WTC11 (cell line): ENCODE measurements around the gene RFTN2. TPM values are rescaled to one million over a fixed set of nuclear protein-coding genes. Genes with fewer than 3 reads are reported as not detected.

ENCODE experiments used
- ATAC-seq: fragments of 200-7000 bp; cut with Tn5 transposase; 2 replicates; pipeline ENCODE4 v1.10.0; 2021; ENCODE audit warnings: mild to moderate bottlenecking, moderate library complexity
- CTCF ChIA-PET: fragments of 300-600 bp; sonication (Branson Sonifier 250); formaldehyde crosslinking; loops from one replicate; lab custom pipeline; 2021; ENCODE audit warnings: antibody characterized with exemption; lab: Charles Lee
- POLR2A ChIA-PET: fragments of 350-600 bp; sonication (Branson Sonifier 250); formaldehyde crosslinking; loops from one replicate; lab custom pipeline; 2021; ENCODE audit warnings: antibody characterized with exemption; lab: Charles Lee
- DNase-seq: peaks from one replicate; pipeline ENCODE4 v3.0.0; 2021; ENCODE audit warnings: low spot score
- H3K27ac Mint-ChIP-seq: 2 replicates; pipeline ENCODE4 v1.8.0; 2021; ENCODE audit warnings: mixed read lengths
- H3K27me3 Mint-ChIP-seq: 2 replicates; pipeline ENCODE4 v1.8.0; 2021; ENCODE audit warnings: low read depth, mild to moderate bottlenecking, moderate library complexity, mixed read lengths
- H3K36me3 Mint-ChIP-seq: 2 replicates; pipeline ENCODE4 v1.8.0; 2021; ENCODE audit warnings: mixed read lengths
- H3K4me1 Mint-ChIP-seq: 2 replicates; pipeline ENCODE4 v1.8.0; 2022; ENCODE audit warnings: mixed read lengths
- H3K4me3 Mint-ChIP-seq: 2 replicates; pipeline ENCODE4 v1.8.0; 2021; ENCODE audit warnings: mild to moderate bottlenecking, moderate library complexity, mixed read lengths
- H3K9me3 Mint-ChIP-seq: 2 replicates; pipeline ENCODE4 v1.8.0; 2021; ENCODE audit warnings: mixed read lengths
- CBFB ChIP-seq: sonication (generic); formaldehyde crosslinking; IDR thresholded peaks from 2 replicates; pipeline ENCODE4 v1.8.1; 2022; ENCODE audit warnings: mild to moderate bottlenecking, low read depth, missing genetic modification reagents
- CREB1 ChIP-seq: sonication (generic); formaldehyde crosslinking; IDR thresholded peaks from 2 replicates; pipeline ENCODE4 v1.8.0; 2023; ENCODE audit warnings: mild to moderate bottlenecking, missing genetic modification reagents
- ESRRA ChIP-seq: sonication (generic); formaldehyde crosslinking; IDR thresholded peaks from 2 replicates; pipeline ENCODE4 v1.8.1; 2022; ENCODE audit warnings: mild to moderate bottlenecking, missing genetic modification reagents, borderline replicate concordance
- MYBL2 ChIP-seq: sonication (generic); formaldehyde crosslinking; IDR thresholded peaks from 2 replicates; pipeline ENCODE4 v1.8.1; 2023; ENCODE audit warnings: mild to moderate bottlenecking, moderate library complexity, missing genetic modification reagents
- ZNF317 ChIP-seq: sonication (generic); formaldehyde crosslinking; IDR thresholded peaks from 2 replicates; pipeline ENCODE4 v1.8.1; 2023; ENCODE audit warnings: low read depth, mild to moderate bottlenecking, moderate library complexity, missing genetic modification reagents, borderline replicate concordance
- total RNA-seq: library from RNA; stranded (reverse); gene quantifications from 3 replicates; pipeline ENCODE4 v1.2.3, GENCODE V29; 2021
- TF ChIP-seq, protein P1 (sequence below): sonication (generic); formaldehyde crosslinking; IDR thresholded peaks from 2 replicates; pipeline ENCODE4 v1.8.1; 2023; ENCODE audit warnings: mild to moderate bottlenecking, missing genetic modification reagents
- TF ChIP-seq, protein P2 (sequence below): sonication (generic); formaldehyde crosslinking; IDR thresholded peaks from 2 replicates; pipeline ENCODE4 v1.8.1; 2022; ENCODE audit warnings: missing genetic modification reagents, borderline replicate concordance
- TF ChIP-seq, protein P3 (sequence below): sonication (generic); formaldehyde crosslinking; IDR thresholded peaks from 2 replicates; pipeline ENCODE4 v1.8.0; 2022; ENCODE audit warnings: mild to moderate bottlenecking, missing genetic modification reagents
- TF ChIP-seq, protein P4 (sequence below): sonication (generic); formaldehyde crosslinking; IDR thresholded peaks from 2 replicates; pipeline ENCODE4 v1.8.0; 2023; ENCODE audit warnings: missing genetic modification reagents, mild to moderate bottlenecking, borderline replicate concordance
- TF ChIP-seq, protein P5 (sequence below): sonication (generic); formaldehyde crosslinking; IDR thresholded peaks from 2 replicates; pipeline ENCODE4 v1.8.0; 2022; ENCODE audit warnings: mild to moderate bottlenecking, missing genetic modification reagents

The RFTN2 gene
- total RNA-seq, 1 experiment from 2014 or later: 1.9 TPM

DNA sequence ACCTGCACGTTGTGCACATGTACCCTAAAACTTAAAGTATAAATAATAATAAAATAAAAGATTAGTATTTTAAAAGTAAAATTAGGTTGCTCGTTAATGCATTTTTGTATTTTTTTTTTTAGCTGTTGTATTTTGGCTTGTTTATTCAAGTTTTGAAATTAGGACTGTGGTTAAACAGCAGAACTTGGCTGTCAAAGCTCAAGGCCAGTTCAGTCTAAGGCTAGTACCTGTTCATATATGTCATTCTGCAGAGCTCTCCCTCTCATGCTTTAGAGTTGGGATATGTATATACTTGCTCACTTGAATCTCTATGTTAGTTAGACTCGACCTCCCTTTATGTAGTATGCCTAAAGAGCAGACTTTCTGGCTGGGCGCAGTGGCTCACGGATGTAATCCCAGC, 126.8 kb downstream of the RFTN2 start:
- H3K9me3 Mint-ChIP-seq: no peaks in the 10 kb centered on the region
- no peak for ATAC-seq
- ChIA-PET CTCF (no interaction called here), POLR2A (interaction anchor here (0.7 kb wide), 1 partner anchor 525 kb away, joined by 3 read pairs; no protein-coding TSS in a partner anchor)
- no peaks in the 10 kb centered on the region for H3K27me3 Mint-ChIP-seq
- H3K27ac Mint-ChIP-seq: peak overlapping the region; percentile 60
- TF ChIP-seq MYBL2 (no peak), CREB1 (CRISPR knock-in tag) (no peak), ESRRA (CRISPR knock-in tag) (no peak)
- TF ChIP-seq, protein P1, sequence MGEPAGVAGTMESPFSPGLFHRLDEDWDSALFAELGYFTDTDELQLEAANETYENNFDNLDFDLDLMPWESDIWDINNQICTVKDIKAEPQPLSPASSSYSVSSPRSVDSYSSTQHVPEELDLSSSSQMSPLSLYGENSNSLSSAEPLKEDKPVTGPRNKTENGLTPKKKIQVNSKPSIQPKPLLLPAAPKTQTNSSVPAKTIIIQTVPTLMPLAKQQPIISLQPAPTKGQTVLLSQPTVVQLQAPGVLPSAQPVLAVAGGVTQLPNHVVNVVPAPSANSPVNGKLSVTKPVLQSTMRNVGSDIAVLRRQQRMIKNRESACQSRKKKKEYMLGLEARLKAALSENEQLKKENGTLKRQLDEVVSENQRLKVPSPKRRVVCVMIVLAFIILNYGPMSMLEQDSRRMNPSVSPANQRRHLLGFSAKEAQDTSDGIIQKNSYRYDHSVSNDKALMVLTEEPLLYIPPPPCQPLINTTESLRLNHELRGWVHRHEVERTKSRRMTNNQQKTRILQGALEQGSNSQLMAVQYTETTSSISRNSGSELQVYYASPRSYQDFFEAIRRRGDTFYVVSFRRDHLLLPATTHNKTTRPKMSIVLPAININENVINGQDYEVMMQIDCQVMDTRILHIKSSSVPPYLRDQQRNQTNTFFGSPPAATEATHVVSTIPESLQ (CRISPR knock-in tag): no peak
- TF ChIP-seq, protein P2, sequence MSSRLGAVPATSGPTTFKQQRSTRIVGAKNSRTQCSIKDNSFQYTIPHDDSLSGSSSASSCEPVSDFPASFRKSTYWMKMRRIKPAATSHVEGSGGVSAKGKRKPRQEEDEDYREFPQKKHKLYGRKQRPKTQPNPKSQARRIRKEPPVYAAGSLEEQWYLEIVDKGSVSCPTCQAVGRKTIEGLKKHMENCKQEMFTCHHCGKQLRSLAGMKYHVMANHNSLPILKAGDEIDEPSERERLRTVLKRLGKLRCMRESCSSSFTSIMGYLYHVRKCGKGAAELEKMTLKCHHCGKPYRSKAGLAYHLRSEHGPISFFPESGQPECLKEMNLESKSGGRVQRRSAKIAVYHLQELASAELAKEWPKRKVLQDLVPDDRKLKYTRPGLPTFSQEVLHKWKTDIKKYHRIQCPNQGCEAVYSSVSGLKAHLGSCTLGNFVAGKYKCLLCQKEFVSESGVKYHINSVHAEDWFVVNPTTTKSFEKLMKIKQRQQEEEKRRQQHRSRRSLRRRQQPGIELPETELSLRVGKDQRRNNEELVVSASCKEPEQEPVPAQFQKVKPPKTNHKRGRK (CRISPR knock-in tag): no peak
- TF ChIP-seq, protein P3, sequence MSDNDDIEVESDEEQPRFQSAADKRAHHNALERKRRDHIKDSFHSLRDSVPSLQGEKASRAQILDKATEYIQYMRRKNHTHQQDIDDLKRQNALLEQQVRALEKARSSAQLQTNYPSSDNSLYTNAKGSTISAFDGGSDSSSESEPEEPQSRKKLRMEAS (CRISPR knock-in tag): no peak
- TF ChIP-seq, protein P4, sequence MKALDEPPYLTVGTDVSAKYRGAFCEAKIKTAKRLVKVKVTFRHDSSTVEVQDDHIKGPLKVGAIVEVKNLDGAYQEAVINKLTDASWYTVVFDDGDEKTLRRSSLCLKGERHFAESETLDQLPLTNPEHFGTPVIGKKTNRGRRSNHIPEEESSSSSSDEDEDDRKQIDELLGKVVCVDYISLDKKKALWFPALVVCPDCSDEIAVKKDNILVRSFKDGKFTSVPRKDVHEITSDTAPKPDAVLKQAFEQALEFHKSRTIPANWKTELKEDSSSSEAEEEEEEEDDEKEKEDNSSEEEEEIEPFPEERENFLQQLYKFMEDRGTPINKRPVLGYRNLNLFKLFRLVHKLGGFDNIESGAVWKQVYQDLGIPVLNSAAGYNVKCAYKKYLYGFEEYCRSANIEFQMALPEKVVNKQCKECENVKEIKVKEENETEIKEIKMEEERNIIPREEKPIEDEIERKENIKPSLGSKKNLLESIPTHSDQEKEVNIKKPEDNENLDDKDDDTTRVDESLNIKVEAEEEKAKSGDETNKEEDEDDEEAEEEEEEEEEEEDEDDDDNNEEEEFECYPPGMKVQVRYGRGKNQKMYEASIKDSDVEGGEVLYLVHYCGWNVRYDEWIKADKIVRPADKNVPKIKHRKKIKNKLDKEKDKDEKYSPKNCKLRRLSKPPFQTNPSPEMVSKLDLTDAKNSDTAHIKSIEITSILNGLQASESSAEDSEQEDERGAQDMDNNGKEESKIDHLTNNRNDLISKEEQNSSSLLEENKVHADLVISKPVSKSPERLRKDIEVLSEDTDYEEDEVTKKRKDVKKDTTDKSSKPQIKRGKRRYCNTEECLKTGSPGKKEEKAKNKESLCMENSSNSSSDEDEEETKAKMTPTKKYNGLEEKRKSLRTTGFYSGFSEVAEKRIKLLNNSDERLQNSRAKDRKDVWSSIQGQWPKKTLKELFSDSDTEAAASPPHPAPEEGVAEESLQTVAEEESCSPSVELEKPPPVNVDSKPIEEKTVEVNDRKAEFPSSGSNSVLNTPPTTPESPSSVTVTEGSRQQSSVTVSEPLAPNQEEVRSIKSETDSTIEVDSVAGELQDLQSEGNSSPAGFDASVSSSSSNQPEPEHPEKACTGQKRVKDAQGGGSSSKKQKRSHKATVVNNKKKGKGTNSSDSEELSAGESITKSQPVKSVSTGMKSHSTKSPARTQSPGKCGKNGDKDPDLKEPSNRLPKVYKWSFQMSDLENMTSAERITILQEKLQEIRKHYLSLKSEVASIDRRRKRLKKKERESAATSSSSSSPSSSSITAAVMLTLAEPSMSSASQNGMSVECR (CRISPR knock-in tag): no peak
- peaks cover 43% of the 10 kb centered on the region for H3K36me3 Mint-ChIP-seq
- no peak overlapping the region for H3K4me3 Mint-ChIP-seq
- no peaks in the 10 kb centered on the region for H3K4me1 Mint-ChIP-seq
- DNase-seq: no peak

DNA sequence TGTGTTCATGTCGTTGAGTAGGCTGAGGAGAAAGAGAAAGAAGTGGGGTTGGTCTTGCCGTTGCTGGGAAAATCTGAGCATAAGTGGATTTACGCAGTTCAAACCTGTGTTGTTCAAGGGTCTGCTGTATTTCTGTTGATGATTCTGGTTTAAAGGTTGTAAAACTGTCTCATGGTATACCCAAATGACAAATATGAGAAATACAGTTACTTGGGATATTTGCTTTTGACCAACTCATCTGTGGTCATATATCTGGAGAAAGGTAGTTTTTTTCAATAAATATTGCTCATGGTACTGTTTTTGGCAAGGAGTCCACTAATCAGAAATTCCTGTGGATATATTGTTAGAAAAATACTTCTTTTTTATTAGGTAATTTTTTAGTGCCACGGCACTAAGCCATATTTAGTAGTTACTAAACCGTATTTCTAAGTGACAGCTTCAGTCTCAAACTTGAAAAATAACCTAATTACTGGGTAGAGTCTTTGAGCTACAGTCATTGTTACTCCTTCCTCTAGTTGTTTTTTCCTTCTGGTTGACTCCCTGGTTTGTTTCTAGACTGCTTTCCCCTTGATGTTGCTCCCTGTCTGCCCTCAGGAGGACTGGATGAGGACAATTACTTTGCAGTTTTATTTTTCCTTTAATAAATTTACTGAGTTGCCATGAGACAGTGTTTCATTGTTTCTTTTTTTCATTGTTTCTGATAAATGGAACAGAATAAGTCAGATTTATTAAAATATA, 128.1 kb downstream of the RFTN2 start:
- peaks cover 9% of the 10 kb centered on the region for H3K4me1 Mint-ChIP-seq
- peak overlapping the region; percentile 35 for H3K27ac Mint-ChIP-seq
- H3K27me3 Mint-ChIP-seq: no peaks in the 10 kb centered on the region
- ChIA-PET POLR2A (no interaction called here), CTCF (no interaction called here)
- TF ChIP-seq ZNF317 (CRISPR knock-in tag): no peak
- TF ChIP-seq, protein P3 (CRISPR knock-in tag): no peak
- TF ChIP-seq CBFB (CRISPR knock-in tag): no peak
- TF ChIP-seq, protein P5, sequence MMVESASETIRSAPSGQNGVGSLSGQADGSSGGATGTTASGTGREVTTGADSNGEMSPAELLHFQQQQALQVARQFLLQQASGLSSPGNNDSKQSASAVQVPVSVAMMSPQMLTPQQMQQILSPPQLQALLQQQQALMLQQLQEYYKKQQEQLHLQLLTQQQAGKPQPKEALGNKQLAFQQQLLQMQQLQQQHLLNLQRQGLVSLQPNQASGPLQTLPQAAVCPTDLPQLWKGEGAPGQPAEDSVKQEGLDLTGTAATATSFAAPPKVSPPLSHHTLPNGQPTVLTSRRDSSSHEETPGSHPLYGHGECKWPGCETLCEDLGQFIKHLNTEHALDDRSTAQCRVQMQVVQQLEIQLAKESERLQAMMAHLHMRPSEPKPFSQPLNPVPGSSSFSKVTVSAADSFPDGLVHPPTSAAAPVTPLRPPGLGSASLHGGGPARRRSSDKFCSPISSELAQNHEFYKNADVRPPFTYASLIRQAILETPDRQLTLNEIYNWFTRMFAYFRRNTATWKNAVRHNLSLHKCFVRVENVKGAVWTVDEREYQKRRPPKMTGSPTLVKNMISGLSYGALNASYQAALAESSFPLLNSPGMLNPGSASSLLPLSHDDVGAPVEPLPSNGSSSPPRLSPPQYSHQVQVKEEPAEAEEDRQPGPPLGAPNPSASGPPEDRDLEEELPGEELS (CRISPR knock-in tag): no peak
- peaks cover 42% of the 10 kb centered on the region for H3K36me3 Mint-ChIP-seq
- H3K4me3 Mint-ChIP-seq: no peak overlapping the region
- ATAC-seq: no peak
- no peaks in the 10 kb centered on the region for H3K9me3 Mint-ChIP-seq
- no peak for DNase-seq
